HEK293 (cell line): ENCODE measurements around the gene NTN5.

Source experiments
- CTCF ChIP-seq: fragments of 450-650 bp; formaldehyde crosslinking; IDR thresholded peaks from 2 replicates; pipeline ENCODE4 v1.5.1; 2016; ENCODE audit warnings: missing biosample characterization, missing genetic modification characterization
- ZNF146 ChIP-seq: fragments of 450-650 bp; formaldehyde crosslinking; IDR thresholded peaks from 2 replicates; pipeline ENCODE4 v1.5.1; 2016; ENCODE audit warnings: missing biosample characterization, missing genetic modification characterization

DNA sequence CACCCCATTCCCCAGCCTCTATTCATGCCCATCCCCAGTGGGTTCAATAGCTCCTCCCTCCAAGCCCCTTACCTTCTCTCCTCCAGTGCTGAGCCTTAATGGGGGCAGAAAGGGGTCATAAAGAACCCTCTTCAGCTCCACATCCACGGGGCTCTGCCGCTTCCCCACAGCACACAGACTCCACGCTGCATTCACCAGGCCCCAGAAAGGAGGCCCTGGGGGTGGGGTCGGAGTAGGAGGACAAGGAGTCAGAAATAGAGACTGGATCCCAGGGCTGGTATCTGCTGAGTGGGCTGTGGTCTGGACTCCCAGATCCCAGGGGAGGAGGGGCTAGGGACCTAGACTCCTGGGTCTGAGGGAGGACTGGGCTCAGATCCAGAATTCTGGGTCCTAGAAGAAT, 28.5 kb downstream of the NTN5 start:
- TF ChIP-seq CTCF: no peak
- no peak for TF ChIP-seq ZNF146 (tag by site-specific recombination)
